ENCODE results near the gene AUTS2.

AUTS2 gene

GRCh38 chr7:69635555-69636185 is 37.4 kb downstream of the AUTS2 start:
- ChIA-PET POLR2A (no interaction called here), CTCF (no interaction called here)
- Histone ChIP-seq H3K4me3 (ENCODE audit: low read depth, low read length) (no peak overlapping the region), H3K4me1 (ENCODE audit: control insufficient read depth, insufficient read depth, low read length) (peaks cover 50% of the 10 kb centered on the region), H3K36me3 (ENCODE audit: control insufficient read depth in 2 of 2, insufficient read depth in 1 of 2, low read length in 2 of 2) (no peaks in the 10 kb centered on the region), H3K9me3 (ENCODE audit: control insufficient read depth, insufficient read depth, low read depth, low read length) (no peaks in the 10 kb centered on the region), H3K27ac (ENCODE audit: extremely low read depth, low read depth, low read length) (no peak overlapping the region)
- TF ChIP-seq SCRT2 (tag by site-specific recombination; IDR thresholded peaks at IDR 0.05) (peak; percentile 89), SCRT1 (tag by site-specific recombination; IDR thresholded peaks at IDR 0.05; ENCODE audit: borderline replicate concordance) (peak; percentile 89), ZBTB49 (tag by site-specific recombination; IDR thresholded peaks at IDR 0.05; ENCODE audit: low read depth) (no peak)

GRCh38 chr7:69638674-69639073 is 40.4 kb downstream of the AUTS2 start:
- no peak overlapping the region for H3K4me3 ChIP-seq (ENCODE audit: low read depth, low read length)
- POLR2A ChIA-PET, result no interaction called here
- CTCF ChIA-PET, result no interaction called here
- TF ChIP-seq GLI2 (tag by site-specific recombination; IDR thresholded peaks at IDR 0.05; ENCODE audit: borderline replicate concordance, low read depth), result no peak
- no peak for TF ChIP-seq SCRT2 (tag by site-specific recombination; IDR thresholded peaks at IDR 0.05)
- TF ChIP-seq REST (tag by site-specific recombination; IDR thresholded peaks at IDR 0.05), result 0 out of 2 replicates have a peak, but pooled peaks have one; percentile 32
- no peak for TF ChIP-seq ZNF692 (tag by site-specific recombination; IDR thresholded peaks at IDR 0.05)
- TF ChIP-seq OSR2 (tag by site-specific recombination; IDR thresholded peaks at IDR 0.05), result no peak
- TF ChIP-seq PRDM6 (tag by site-specific recombination; IDR thresholded peaks at IDR 0.05), result peak; percentile 26; the same call in 1 of the 2 replicates
- no peak for TF ChIP-seq AEBP2 (tag by site-specific recombination; IDR thresholded peaks at IDR 0.05; ENCODE audit: borderline replicate concordance)
- TF ChIP-seq PRDM1 (tag by site-specific recombination; IDR thresholded peaks at IDR 0.05), result peak; percentile 53; the same call in 1 of the 2 replicates
- H3K4me1 ChIP-seq (ENCODE audit: control insufficient read depth, insufficient read depth, low read length), result peaks cover 36% of the 10 kb centered on the region
- no peak overlapping the region for H3K27ac ChIP-seq (ENCODE audit: extremely low read depth, low read depth, low read length)
- no peaks in the 10 kb centered on the region for H3K36me3 ChIP-seq (ENCODE audit: control insufficient read depth in 2 of 2, insufficient read depth in 1 of 2, low read length in 2 of 2)
- no peaks in the 10 kb centered on the region for H3K9me3 ChIP-seq (ENCODE audit: control insufficient read depth, insufficient read depth, low read depth, low read length)
